Neutrophil (primary cell): ENCODE measurements around the gene SCYGR1.

Experiments used
- H3K27ac ChIP-seq: fragments of 200-600 bp; sonication (generic); 2 replicates; pipeline ENCODE4 v1.5.1; 2016; ENCODE audit warnings: mild to moderate bottlenecking, moderate library complexity
- H3K27me3 ChIP-seq: fragments of 200-600 bp; sonication (generic); 2 replicates; pipeline ENCODE4 v1.6.0; 2016; ENCODE audit warnings: mild to moderate bottlenecking
- H3K36me3 ChIP-seq: fragments of 200-600 bp; sonication (generic); 2 replicates; pipeline ENCODE4 v1.5.1; 2017
- H3K4me1 ChIP-seq, 2 experiments: fragments of 200-600 bp in 1 of 2; sonication (generic) in 1 of 2; 1 replicate in 1 of 2; 2 replicates in 1 of 2; pipeline versions ENCODE4 v1.5.1 to v1.6.1; 2013 to 2016; ENCODE audit warnings: low read depth in 1 of 2, low read length in 1 of 2, mild to moderate bottlenecking in 1 of 2, moderate library complexity in 1 of 2; ENCODE audit not compliant: control insufficient read depth in 1 of 2, insufficient read depth in 1 of 2
- H3K4me3 ChIP-seq, 2 experiments: fragments of 200-600 bp in 1 of 2; sonication (generic) in 1 of 2; 1 replicate in 1 of 2; 2 replicates in 1 of 2; pipeline ENCODE4 v1.5.1; 2013 to 2016; ENCODE audit warnings: low read depth in 1 of 2, low read length in 1 of 2, mild to moderate bottlenecking in 1 of 2, moderate library complexity in 1 of 2
- H3K9me3 ChIP-seq: fragments of 200-600 bp; sonication (generic); 2 replicates; pipeline ENCODE4 v1.5.1; 2016
- CTCF ChIP-seq: fragments of 200-600 bp; sonication (generic); IDR thresholded peaks from 2 replicates; pipeline ENCODE4 v1.5.1; 2016; ENCODE audit warnings: antibody characterized with exemption

Gene SCYGR1

DNA sequence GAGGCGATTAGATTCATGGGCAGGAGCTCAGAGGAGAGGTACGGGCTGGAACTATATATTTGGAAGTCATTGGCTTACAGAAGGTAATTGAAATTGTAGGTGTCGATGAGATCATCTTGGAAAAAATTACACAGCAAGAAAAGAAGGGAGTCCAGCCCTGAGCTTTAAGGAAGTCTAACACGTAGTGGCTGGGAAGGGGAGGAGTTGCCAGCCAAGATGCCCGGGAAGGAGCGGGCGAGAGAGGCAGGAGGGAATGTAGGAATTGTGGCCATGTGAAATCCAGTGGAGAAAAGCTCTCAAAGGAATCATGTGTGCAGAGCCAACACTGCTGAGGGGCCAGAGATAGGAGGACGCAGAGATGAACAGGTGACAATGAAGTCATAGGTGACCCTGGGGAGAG, 25.6 kb upstream of the SCYGR1 start:
- H3K27me3 ChIP-seq: no peaks in the 10 kb centered on the region
- peaks cover 69 to 70% of the 10 kb centered on the region in 2 experiments for H3K4me1 ChIP-seq
- H3K9me3 ChIP-seq: no peaks in the 10 kb centered on the region
- H3K27ac ChIP-seq: peak overlapping the region; percentile 42
- no peaks in the 10 kb centered on the region for H3K36me3 ChIP-seq
- H3K4me3 ChIP-seq: no peak overlapping the region
- TF ChIP-seq CTCF: no peak

DNA sequence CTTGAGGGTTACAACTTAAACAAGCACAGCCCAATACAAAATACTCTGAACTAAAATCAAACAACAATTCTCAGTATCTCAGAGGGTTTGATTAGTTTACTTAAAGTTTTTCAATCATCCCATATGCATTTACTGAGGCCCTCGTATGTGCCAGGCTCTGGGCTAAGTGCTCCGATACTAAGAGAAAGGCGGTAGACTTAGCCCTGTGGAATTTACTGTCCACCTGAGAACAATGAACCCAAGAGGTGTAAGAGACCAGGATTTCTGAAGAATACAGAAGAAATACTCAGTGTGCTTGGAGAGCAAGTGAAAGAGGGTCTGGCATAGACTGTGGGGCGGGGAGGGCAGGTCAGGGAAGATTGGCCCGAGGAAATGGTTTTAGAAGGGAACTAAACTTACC, 25.1 kb upstream of the SCYGR1 start:
- H3K4me3 ChIP-seq: no peak overlapping the region
- peaks cover 70 to 71% of the 10 kb centered on the region in 2 experiments for H3K4me1 ChIP-seq
- H3K27me3 ChIP-seq: no peaks in the 10 kb centered on the region
- H3K36me3 ChIP-seq: no peaks in the 10 kb centered on the region
- peak overlapping the region; percentile 42 for H3K27ac ChIP-seq
- H3K9me3 ChIP-seq: no peaks in the 10 kb centered on the region
- no peak for TF ChIP-seq CTCF

- Histone ChIP-seq H3K27me3 (no peaks in the 10 kb centered on the region), H3K4me3 (no peak overlapping the region), H3K4me1 (peaks cover 70 to 71% of the 10 kb centered on the region in 2 experiments), H3K9me3 (no peaks in the 10 kb centered on the region), H3K27ac (no peak overlapping the region), H3K36me3 (no peaks in the 10 kb centered on the region)
- no peak for TF ChIP-seq CTCF
Measured at GRCh38 chr2:227411990-227412350, 24.2 kb upstream of the SCYGR1 start.

- no peak overlapping the region for H3K4me3 ChIP-seq
- TF ChIP-seq CTCF: no peak
- H3K27me3 ChIP-seq: no peaks in the 10 kb centered on the region
- H3K36me3 ChIP-seq: no peaks in the 10 kb centered on the region
- H3K4me1 ChIP-seq: peaks cover 70 to 71% of the 10 kb centered on the region in 2 experiments
- H3K27ac ChIP-seq: no peak overlapping the region
- H3K9me3 ChIP-seq: no peaks in the 10 kb centered on the region
Measured at GRCh38 chr2:227411320-227411989, 23.7 kb upstream of the SCYGR1 start.

DNA sequence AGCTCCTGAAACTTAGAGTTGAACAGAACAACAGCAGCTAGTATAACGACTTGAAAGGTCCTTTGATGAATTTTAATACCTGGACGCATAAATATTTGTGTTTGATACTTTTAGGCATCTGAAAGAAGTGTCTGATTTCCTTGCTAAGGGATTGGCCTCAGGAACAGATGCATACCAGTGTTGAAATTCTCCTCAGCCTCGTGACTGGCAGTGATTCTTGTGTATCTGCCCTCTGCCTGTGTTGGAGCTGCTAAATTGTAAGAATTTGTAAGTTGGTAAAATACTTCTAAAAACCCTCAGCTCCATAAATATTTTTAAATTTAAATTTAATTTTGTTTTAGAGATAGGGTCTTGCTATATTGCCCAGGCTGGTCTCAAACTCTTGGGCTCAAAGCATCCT, 22.4 kb upstream of the SCYGR1 start:
- Histone ChIP-seq H3K9me3 (no peaks in the 10 kb centered on the region), H3K27ac (no peak overlapping the region), H3K27me3 (no peaks in the 10 kb centered on the region), H3K4me3 (no peak overlapping the region), H3K36me3 (no peaks in the 10 kb centered on the region), H3K4me1 (peaks cover 65 to 66% of the 10 kb centered on the region in 2 experiments)
- no peak for TF ChIP-seq CTCF
